H1 (cell line): ENCODE results near the gene BNIP5. TPM values are rescaled to one million over a fixed set of nuclear protein-coding genes. Genes with fewer than 3 reads are reported as not detected.

Experiments used
- CTCF ChIA-PET: fragments of 300-600 bp; sonication (Branson Sonifier 250); formaldehyde crosslinking; loops from one replicate; lab custom pipeline; 2021; ENCODE audit not compliant: partially characterized antibody; lab: Charles Lee
- POLR2A ChIA-PET: fragments of 300-600 bp; sonication (Branson Sonifier 250); formaldehyde crosslinking; loops from one replicate; lab custom pipeline; 2021; ENCODE audit warnings: inconsistent platforms; ENCODE audit not compliant: partially characterized antibody; lab: Charles Lee
- DNase-seq, 2 experiments: peaks; one replicate each; pipeline versions ENCODE4 v3.0.0 to v3.0.0-alpha.2; 2010 to 2022; ENCODE audit warnings: low spot score in 2 of 2, low read depth in 1 of 2, mixed read lengths in 1 of 2
- FAIRE-seq: peaks from 2 replicates; lab custom pipeline; 2011; peaks lifted over from hg19 to GRCh38; lab: Jason Lieb, UNC
- H2AFZ ChIP-seq: 2 replicates; pipeline ENCODE4 v1.8.1; 2012; ENCODE audit warnings: low read length, inconsistent platforms
- H2AK5ac ChIP-seq: 2 replicates; pipeline ENCODE4 v1.6.1; 2013; ENCODE audit warnings: low read depth, low read length
- H2BK120ac ChIP-seq: replicated peaks from 2 replicates; pipeline ENCODE3; 2013; ENCODE audit warnings: low read depth, low read length, inconsistent platforms
- H2BK12ac ChIP-seq: 2 replicates; pipeline ENCODE4 v1.6.1; 2013; ENCODE audit warnings: low read depth, low read length
- H2BK15ac ChIP-seq: 2 replicates; pipeline ENCODE4 v1.6.1; 2013; ENCODE audit warnings: low read length
- H2BK20ac ChIP-seq: 2 replicates; pipeline ENCODE4 v1.6.1; 2013; ENCODE audit warnings: low read length
- H2BK5ac ChIP-seq: 2 replicates; pipeline ENCODE4 v1.6.1; 2013; ENCODE audit warnings: low read depth, low read length
- H3K14ac ChIP-seq: 2 replicates; pipeline ENCODE4 v1.6.1; 2013; ENCODE audit warnings: inconsistent platforms; ENCODE audit not compliant: insufficient read length
- H3K18ac ChIP-seq: 2 replicates; pipeline ENCODE4 v1.6.1; 2013; ENCODE audit warnings: low read length; ENCODE audit errors: extremely low read depth
- H3K23ac ChIP-seq: 2 replicates; pipeline ENCODE4 v1.6.1; 2013; ENCODE audit warnings: inconsistent platforms; ENCODE audit not compliant: insufficient read length
- H3K23me2 ChIP-seq: 2 replicates; pipeline ENCODE4 v1.6.1; 2013; ENCODE audit warnings: low read depth, low read length
- H3K27ac ChIP-seq: 2 replicates; pipeline ENCODE4 v1.6.1; 2011; ENCODE audit warnings: low read depth, low read length, inconsistent platforms
- H3K27me3 ChIP-seq, 4 experiments: replicated peaks in 1 of 4; 1 replicate in 1 of 4; 2 replicates in 3 of 4; pipeline versions ENCODE4 v1.6.1 to v1.8.1; 2011 to 2013; ENCODE audit warnings: low read length in 3 of 4, mild to moderate bottlenecking in 3 of 4, inconsistent platforms in 2 of 4, mixed read lengths in 2 of 4, moderate library complexity in 1 of 4; ENCODE audit not compliant: control insufficient read depth in 3 of 4, insufficient read depth in 3 of 4; ENCODE audit errors: extremely low read depth in 1 of 4
- H3K36me3 ChIP-seq, 4 experiments: 2 replicates each; pipeline versions ENCODE4 v1.6.1 to v1.8.1; 2011 to 2013; ENCODE audit warnings: mild to moderate bottlenecking in 4 of 4, low read length in 3 of 4, moderate library complexity in 2 of 4, control low read depth in 1 of 4, inconsistent platforms in 1 of 4; ENCODE audit not compliant: insufficient read depth in 4 of 4, control insufficient read depth in 2 of 4
- H3K4ac ChIP-seq: replicated peaks from 2 replicates; pipeline ENCODE3; 2013; ENCODE audit warnings: low read length, low read depth, mixed read lengths, inconsistent platforms; ENCODE audit not compliant: insufficient read length
- H3K4me1 ChIP-seq, 4 experiments: replicated peaks in 1 of 4; 1 replicate in 1 of 4; 2 replicates in 3 of 4; pipeline versions ENCODE4 v1.6.1 to v1.8.1; 2011 to 2013; ENCODE audit warnings: low read length in 3 of 4, inconsistent platforms in 2 of 4, mixed read lengths in 1 of 4; ENCODE audit not compliant: insufficient read depth in 4 of 4, control insufficient read depth in 3 of 4
- H3K4me2 ChIP-seq, 2 experiments: 2 replicates each; pipeline versions ENCODE4 v1.6.1 to v1.8.1; 2011 to 2013; ENCODE audit warnings: low read depth in 2 of 2, low read length in 2 of 2, control low read depth in 1 of 2, inconsistent platforms in 1 of 2, mild to moderate bottlenecking in 1 of 2; ENCODE audit not compliant: insufficient read depth in 1 of 2
- H3K4me3 ChIP-seq, 4 experiments: fragments of 200-600, 300-600 bp in 1 of 4; sonication (generic), shearing (Covaris generic), sonication (Bioruptor Twin) in 1 of 4; 2 replicates each; pipeline versions ENCODE4 v1.5.1 to v1.8.1; 2011 to 2016; ENCODE audit warnings: low read length in 4 of 4, low read depth in 3 of 4, control low read depth in 2 of 4, inconsistent platforms in 2 of 4, mild to moderate bottlenecking in 2 of 4, mixed read lengths in 1 of 4, moderate library complexity in 1 of 4; ENCODE audit not compliant: insufficient read depth in 2 of 4; ENCODE audit errors: extremely low read depth in 1 of 4
- H3K56ac ChIP-seq: replicated peaks from 2 replicates; pipeline ENCODE3; 2013; ENCODE audit warnings: low read depth, mild to moderate bottlenecking, mixed read lengths, low read length, inconsistent platforms; ENCODE audit not compliant: insufficient read length
- H3K79me1 ChIP-seq: 2 replicates; pipeline ENCODE4 v1.6.1; 2013; ENCODE audit warnings: low read depth, low read length, control low read depth
- H3K79me2 ChIP-seq, 2 experiments: 2 replicates each; pipeline versions ENCODE4 v1.6.1 to v1.8.1; 2012 to 2013; ENCODE audit warnings: low read length in 2 of 2, mild to moderate bottlenecking in 2 of 2, inconsistent platforms in 1 of 2; ENCODE audit not compliant: insufficient read depth in 2 of 2, control insufficient read depth in 1 of 2
- H3K9ac ChIP-seq, 4 experiments: replicated peaks in 1 of 4; 1 replicate in 1 of 4; 2 replicates in 3 of 4; pipeline versions ENCODE4 v1.6.1 to v1.8.1; 2011 to 2013; ENCODE audit warnings: low read depth in 3 of 4, low read length in 3 of 4, control low read depth in 2 of 4, mild to moderate bottlenecking in 2 of 4, moderate library complexity in 2 of 4, inconsistent platforms in 1 of 4; ENCODE audit errors: extremely low read depth in 1 of 4
- H3K9me3 ChIP-seq, 2 experiments: 2 replicates each; pipeline versions ENCODE4 v1.6.1 to v1.8.1; 2012 to 2013; ENCODE audit warnings: mild to moderate bottlenecking in 2 of 2, moderate library complexity in 2 of 2, control low read depth in 1 of 2, inconsistent platforms in 1 of 2, low read depth in 1 of 2, low read length in 1 of 2, mixed read lengths in 1 of 2; ENCODE audit not compliant: insufficient read depth in 2 of 2
- H4K20me1 ChIP-seq, 2 experiments: replicated peaks in 1 of 2; 2 replicates each; pipeline versions ENCODE3 to v1.8.1; 2011 to 2013; ENCODE audit warnings: inconsistent platforms in 2 of 2, low read length in 2 of 2, mild to moderate bottlenecking in 1 of 2; ENCODE audit not compliant: insufficient read depth in 2 of 2, control insufficient read depth in 1 of 2
- H4K5ac ChIP-seq: 2 replicates; pipeline ENCODE4 v1.6.1; 2013; ENCODE audit warnings: low read length, low read depth, mixed read lengths, inconsistent platforms; ENCODE audit not compliant: insufficient read length
- H4K8ac ChIP-seq: 2 replicates; pipeline ENCODE4 v1.8.0; 2013; ENCODE audit warnings: mild to moderate bottlenecking, moderate library complexity, low read length, inconsistent platforms; ENCODE audit not compliant: insufficient read depth; ENCODE audit errors: extremely low read depth
- H4K91ac ChIP-seq: replicated peaks from 2 replicates; pipeline ENCODE3; 2013; ENCODE audit warnings: low read length, mixed read lengths, inconsistent platforms; ENCODE audit not compliant: insufficient read length
- ATF2 ChIP-seq: IDR thresholded peaks from 2 replicates; pipeline ENCODE4 v1.6.1; 2012; ENCODE audit warnings: low read length, inconsistent platforms
- HDAC2 ChIP-seq, 2 experiments: fragments of 300-600 bp in 1 of 2; sonication (generic) in 1 of 2; IDR thresholded peaks; 2 replicates each; pipeline ENCODE4 v1.6.1; 2011 to 2012; ENCODE audit warnings: low read depth in 2 of 2, low read length in 2 of 2, mild to moderate bottlenecking in 2 of 2, moderate library complexity in 2 of 2, borderline replicate concordance in 1 of 2, inconsistent platforms in 1 of 2
- KDM4A ChIP-seq: IDR thresholded peaks from one replicate; pipeline ENCODE4 v1.7.1; 2012; ENCODE audit warnings: low read depth, mild to moderate bottlenecking, moderate library complexity, low read length, inconsistent platforms; ENCODE audit not compliant: severe bottlenecking
- MAFK ChIP-seq: IDR thresholded peaks from 2 replicates; pipeline ENCODE4 v1.6.1; 2012; ENCODE audit warnings: low read depth, mild to moderate bottlenecking, improper control_type of control experiment, low read length
- NANOG ChIP-seq: IDR thresholded peaks from 2 replicates; pipeline ENCODE4 v1.6.1; 2011; ENCODE audit warnings: low read length, low read depth, mild to moderate bottlenecking, inconsistent platforms; ENCODE audit not compliant: insufficient read depth, poor library complexity, severe bottlenecking
- SAP30 ChIP-seq: fragments of 300-600 bp; sonication (generic); IDR thresholded peaks from 2 replicates; pipeline ENCODE4 v1.7.1; 2012; ENCODE audit warnings: low read length, moderate library complexity, mild to moderate bottlenecking, inconsistent platforms; ENCODE audit not compliant: insufficient read depth, insufficient replicate concordance
- ZNF274 ChIP-seq: IDR thresholded peaks from 2 replicates; pipeline ENCODE4 v1.7.0; 2012; ENCODE audit warnings: low read length, borderline replicate concordance; ENCODE audit errors: extremely low read depth
- WGBS, 2 experiments: shearing (Covaris generic) in 1 of 2; methylation state at CpG; one replicate each; pipeline versions ENCODE4 v1.1.6 to v1.1.7; 2013 to 2015; ENCODE audit warnings: low lambda C conversion rate in 2 of 2, mixed read lengths in 2 of 2, inconsistent platforms in 1 of 2, low coverage in 1 of 2, missing lambda C conversion rate in 1 of 2; ENCODE audit not compliant: insufficient replicate concordance in 2 of 2, insufficient coverage in 1 of 2, insufficient read length in 1 of 2; ENCODE audit errors: extremely low coverage in 1 of 2, missing lambda C conversion rate in 1 of 2; 5-methylcytosine and 5-hydroxymethylcytosine counted together
- polyA plus RNA-seq, 7 experiments: library from polyadenylated mRNA; depleted of rRNA in 3 of 7; stranded (reverse) in 5 of 7; unstranded in 2 of 7; fragments of >200 nt in 5 of 7; fragments of 200-250 nt in 2 of 7; gene quantifications; 1 replicate in 5 of 7; 2 replicates in 1 of 7; 4 replicates in 1 of 7; pipeline versions ENCODE4 v1.2.1 to v1.2.3, GENCODE V29; 2011 to 2013; ENCODE audit warnings: missing spikeins in 2 of 7, mixed read lengths in 2 of 7
- total RNA-seq: library from RNA; stranded (reverse); fragmentation: NEBNext Ultra II Directional; extraction: Animal tissue kit (Norgen Biotek cat#: 25700); gene quantifications from 2 replicates; pipeline ENCODE4 v1.2.1, GENCODE V29; 2021

BNIP5 gene
- total and polyA plus RNA-seq, 2 of the 8 experiments (the other 6 are each of a cell fraction or from before 2014, with no cell fraction given), result not detected

GRCh38 chr6:36361071-36361470, 24.4 kb upstream of the BNIP5 start:
- H3K4me1 ChIP-seq, result no peaks in the 10 kb centered on the region
- DNase-seq (no peak), FAIRE-seq (no peak)
- no peak overlapping the region for H2BK120ac ChIP-seq
- H2AFZ ChIP-seq, result no peak overlapping the region
- no peaks in the 10 kb centered on the region for H3K79me1 ChIP-seq
- H4K5ac ChIP-seq, result no peak overlapping the region
- no peak overlapping the region for H3K23ac ChIP-seq
- no peak for TF ChIP-seq KDM4A
- no peak for TF ChIP-seq HDAC2 (IDR thresholded peaks at IDR 0.05; ENCODE audit: borderline replicate concordance in 1 of 2, low read depth in 2 of 2, low read length in 2 of 2)
- no peak for TF ChIP-seq NANOG
- TF ChIP-seq SAP30, result no peak
- TF ChIP-seq ZNF274, result no peak
- no peak for TF ChIP-seq MAFK
- TF ChIP-seq ATF2, result no peak
- no peaks in the 10 kb centered on the region for H3K79me2 ChIP-seq
- no peak overlapping the region for H3K56ac ChIP-seq
- no peak overlapping the region for H2AK5ac ChIP-seq
- peaks cover 0 to 1% (median 0%) of the 10 kb centered on the region in 4 experiments; a peak in 1 of 7 replicates for H3K27me3 ChIP-seq
- no peak overlapping the region for H3K27ac ChIP-seq
- no peak overlapping the region for H2BK12ac ChIP-seq
- no peaks in the 10 kb centered on the region for H3K23me2 ChIP-seq
- H3K18ac ChIP-seq, result no peak overlapping the region
- no peak overlapping the region for H3K4me2 ChIP-seq
- no peak overlapping the region for H2BK15ac ChIP-seq
- H3K9ac ChIP-seq, result no peak overlapping the region
- 89% methylated on average over 11 of the region's 11 CpGs; no CpG with 5 or more reads in 1 of the 2 experiments for WGBS, 2 experiments
- H3K9me3 ChIP-seq, result no peaks in the 10 kb centered on the region
- no peaks in the 10 kb centered on the region for H3K36me3 ChIP-seq
- H4K91ac ChIP-seq, result no peak overlapping the region
- H2BK20ac ChIP-seq, result no peak overlapping the region
- no peak overlapping the region for H3K4ac ChIP-seq
- no peaks in the 10 kb centered on the region for H4K20me1 ChIP-seq
- H2BK5ac ChIP-seq, result no peak overlapping the region
- no peak overlapping the region for H3K4me3 ChIP-seq
- CTCF ChIA-PET, result interaction anchor here (1.0 to 7.6 kb wide), 31 partner anchors 8 to 240 kb away, joined by 3 to 68 read pairs (median 6); partner anchors contain the start of genes BNIP5 and STK38
- POLR2A ChIA-PET, result interaction anchor here (1.2 kb wide), 1 partner anchor 221 kb away, joined by 4 read pairs; no protein-coding TSS in a partner anchor
- no peak overlapping the region for H4K8ac ChIP-seq
- no peak overlapping the region for H3K14ac ChIP-seq
